Measurements from ENCODE around the gene WWP2.
"Not testable (repeated sequence)": the region's sequence is repeated elsewhere in the genome, so short reads cannot be mapped to it uniquely, and the experiment has no call there.

DNA sequence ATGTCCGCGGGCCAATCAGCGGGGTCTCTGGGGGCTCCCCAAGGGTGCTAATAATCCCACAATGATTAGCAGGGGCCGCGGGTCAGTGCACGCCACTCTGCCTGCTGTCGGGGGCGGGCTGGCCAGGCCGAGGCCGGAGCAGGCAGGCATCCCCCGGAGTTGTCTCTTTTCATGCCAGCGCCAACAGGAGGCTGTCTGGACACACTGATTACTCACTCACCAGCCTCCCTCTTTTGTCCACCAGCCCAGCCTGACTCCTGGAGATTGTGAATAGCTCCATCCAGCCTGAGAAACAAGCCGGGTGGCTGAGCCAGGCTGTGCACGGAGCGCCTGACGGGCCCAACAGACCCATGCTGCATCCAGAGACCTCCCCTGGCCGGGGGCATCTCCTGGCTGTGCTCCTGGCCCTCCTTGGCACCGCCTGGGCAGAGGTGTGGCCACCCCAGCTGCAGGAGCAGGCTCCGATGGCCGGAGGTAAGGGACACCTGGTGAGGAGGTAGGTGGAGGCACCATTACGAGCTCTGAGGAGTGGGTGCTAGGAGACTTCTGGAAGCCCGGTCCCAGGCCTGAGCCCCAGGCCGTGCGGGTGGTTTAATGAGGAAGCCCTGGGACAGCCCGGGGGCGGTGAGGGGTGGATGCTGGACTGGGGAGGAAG lies 189.0 kb downstream of the WWP2 start, which contains the start of gene CLEC18A:
- TF ChIP-seq CTCF, POLR2A (IDR thresholded peaks at IDR 0.05): not testable (repeated sequence)

Measured in body of pancreas (tissue), 4 donors.